ENCODE results near the gene ALK. TPM values are rescaled to one million over a fixed set of nuclear protein-coding genes. Genes with fewer than 3 reads are reported as not detected.

The ALK gene
- total RNA-seq, 1 experiment from 2014 or later = not detected

GRCh38 chr2:29175338-29175737, 746.0 kb downstream of the ALK start:
- Histone ChIP-seq H3K27me3 (ENCODE audit: insufficient read depth, low read length) (no peaks in the 10 kb centered on the region; the same call in 1 of the 2 replicates), H3K9ac (ENCODE audit: extremely low read depth, insufficient read length, low read length) (no peak overlapping the region), H4K91ac (ENCODE audit: insufficient read length, low read depth, low read length) (no peak overlapping the region), H2BK15ac (ENCODE audit: low read depth, low read length) (no peak overlapping the region), H3K23ac (ENCODE audit: insufficient read length, low read depth, low read length) (no peak overlapping the region), H3K14ac (ENCODE audit: insufficient read depth, low read length) (no peak overlapping the region), H3K27ac (ENCODE audit: insufficient read length, low read depth, low read length) (no peak overlapping the region), H2BK120ac (ENCODE audit: low read depth, low read length, poor library complexity, severe bottlenecking) (no peak overlapping the region), H2BK20ac (ENCODE audit: low read depth, low read length, poor library complexity, severe bottlenecking) (no peak overlapping the region), H3K79me2 (ENCODE audit: insufficient read depth, low read length) (no peaks in the 10 kb centered on the region), H3K4me2 (ENCODE audit: insufficient read depth, insufficient read length, low read length) (no peak overlapping the region), H2BK12ac (ENCODE audit: insufficient read length, low read depth, low read length) (no peak overlapping the region), H3K79me1 (ENCODE audit: insufficient read depth, low read depth, low read length, poor library complexity, severe bottlenecking) (no peaks in the 10 kb centered on the region), H3K9me3 (ENCODE audit: control insufficient read depth, low read depth, low read length) (no peaks in the 10 kb centered on the region), H3K4ac (ENCODE audit: low read depth, low read length) (no peak overlapping the region), H3T11ph (ENCODE audit: low read length) (no peak overlapping the region), H4K20me1 (ENCODE audit: control insufficient read depth, insufficient read depth, insufficient read length) (no peaks in the 10 kb centered on the region), H4K8ac (replicated peaks; ENCODE audit: insufficient read length, low read depth, low read length) (no peak overlapping the region), H3K18ac (ENCODE audit: insufficient read length, low read depth, low read length) (no peak overlapping the region), H3K56ac (ENCODE audit: insufficient read length, low read depth, low read length) (no peak overlapping the region), H3K4me1 (ENCODE audit: insufficient read depth, low read length) (no peaks in the 10 kb centered on the region), H2BK5ac (ENCODE audit: insufficient read length, low read length) (no peak overlapping the region), H3K23me2 (ENCODE audit: insufficient read length, low read depth, low read length, poor library complexity, severe bottlenecking) (no peaks in the 10 kb centered on the region), H4K5ac (ENCODE audit: insufficient read length, low read depth, low read length) (no peak overlapping the region), H2AK5ac (ENCODE audit: insufficient read length, low read length) (no peak overlapping the region), H2AFZ (ENCODE audit: low read length) (no peak overlapping the region)
- H3K27ac Mint-ChIP-seq = no peak overlapping the region
- DNase-seq = no peak
- H3K9me3 Mint-ChIP-seq = peaks cover 4% of the 10 kb centered on the region in 2 experiments; a peak in 2 of 5 replicates
- TF ChIP-seq CTCF (conservative IDR thresholded peaks at IDR 0.05) = no peak
- no peaks in the 10 kb centered on the region for H3K36me3 Mint-ChIP-seq (ENCODE audit: insufficient read depth in 1 of 3, low read depth in 3 of 3)
- no CpG with 5 or more reads among the region's 3 CpGs for WGBS (ENCODE audit: extremely low coverage, insufficient read length, low lambda C conversion rate)
- H3K27me3 Mint-ChIP-seq (ENCODE audit: low read depth) = peaks cover 61% of the 10 kb centered on the region
- H3K4me3 Mint-ChIP-seq = no peak overlapping the region
- H3K4me1 Mint-ChIP-seq = peaks cover 0 to 5% of the 10 kb centered on the region in 2 experiments; a peak in 1 of 4 replicates
